ENCODE data around the gene DNAH14.
"Not testable (repeated sequence)": the region's sequence is repeated elsewhere in the genome, so short reads cannot be mapped to it uniquely, and the experiment has no call there.

DNAH14 gene

GRCh38 chr1:224922404-224923164 lies 6.9 kb upstream of the DNAH14 start:
- DNase-seq: no peak

- DNase-seq: no peak
Observed at GRCh38 chr1:224923726-224924125, 5.7 kb upstream of the DNAH14 start.

GRCh38 chr1:224927631-224928030 lies 1.8 kb upstream of the DNAH14 start:
- DNase-seq: not testable (repeated sequence)

- no peak for DNase-seq
Observed at GRCh38 chr1:224928906-224929305, 569 bp upstream of the DNAH14 start.

GRCh38 chr1:224931605-224932004 lies 2.1 kb downstream of the DNAH14 start:
- DNase-seq: no peak

GRCh38 chr1:224932607-224933249 lies 3.3 kb downstream of the DNAH14 start:
- DNase-seq: no peak

GRCh38 chr1:224933584-224933983 lies 4.1 kb downstream of the DNAH14 start:
- no peak for DNase-seq

GRCh38 chr1:224938652-224939051 lies 9.2 kb downstream of the DNAH14 start:
- DNase-seq: no peak

- DNase-seq: no peak
Observed at GRCh38 chr1:224939844-224940425, 10.5 kb downstream of the DNAH14 start.

GRCh38 chr1:224940735-224941134 lies 11.3 kb downstream of the DNAH14 start:
- DNase-seq: not testable (repeated sequence)

- DNase-seq: not testable (repeated sequence)
Observed at GRCh38 chr1:224945651-224946348, 16.3 kb downstream of the DNAH14 start.

- DNase-seq: not testable (repeated sequence)
Observed at GRCh38 chr1:224946349-224946691, 16.8 kb downstream of the DNAH14 start.

GRCh38 chr1:224957696-224958095 lies 28.2 kb downstream of the DNAH14 start:
- no peak for DNase-seq

GRCh38 chr1:224958490-224958889 lies 29.0 kb downstream of the DNAH14 start:
- no peak for DNase-seq

- DNase-seq: no peak
Observed at GRCh38 chr1:224959115-224959514, 29.6 kb downstream of the DNAH14 start.

GRCh38 chr1:224959656-224960055 lies 30.2 kb downstream of the DNAH14 start:
- DNase-seq: no peak

GRCh38 chr1:224980181-224980580 lies 50.7 kb downstream of the DNAH14 start:
- DNase-seq: no peak

GRCh38 chr1:224981922-224982354 lies 52.5 kb downstream of the DNAH14 start:
- DNase-seq: not testable (repeated sequence)

GRCh38 chr1:224988042-224988441 lies 58.6 kb downstream of the DNAH14 start:
- no peak for DNase-seq

GRCh38 chr1:224989615-224990014 lies 60.1 kb downstream of the DNAH14 start:
- no peak for DNase-seq

- not testable (repeated sequence) for DNase-seq
Observed at GRCh38 chr1:224991550-224991949, 62.1 kb downstream of the DNAH14 start.

- DNase-seq: no peak
Observed at GRCh38 chr1:224995602-224996001, 66.1 kb downstream of the DNAH14 start.

GRCh38 chr1:224996266-224996665 lies 66.8 kb downstream of the DNAH14 start:
- DNase-seq: no peak

- no peak for DNase-seq
Observed at GRCh38 chr1:224998185-224998584, 68.7 kb downstream of the DNAH14 start.
